Adipocyte (in vitro differentiated cells): Measurements from ENCODE around the gene LMO7.

Experiments used
- DNase-seq: peaks from one replicate; pipeline ENCODE4 v3.0.0-alpha.2; 2015; ENCODE audit warnings: low read depth
- H3K27me3 ChIP-seq: replicated peaks from 2 replicates; pipeline ENCODE4 v1.7.0; 2013; ENCODE audit warnings: mild to moderate bottlenecking, low read length, moderate library complexity; ENCODE audit not compliant: control insufficient read depth, insufficient read depth
- H3K36me3 ChIP-seq: 2 replicates; pipeline ENCODE4 v1.7.0; 2013; ENCODE audit warnings: low read length, mild to moderate bottlenecking, moderate library complexity; ENCODE audit not compliant: control insufficient read depth, insufficient read depth, severe bottlenecking
- H3K4me1 ChIP-seq: 2 replicates; pipeline ENCODE4 v1.7.0; 2013; ENCODE audit warnings: mild to moderate bottlenecking, low read length, moderate library complexity; ENCODE audit not compliant: control insufficient read depth, insufficient read depth
- H3K4me3 ChIP-seq: 2 replicates; pipeline ENCODE4 v1.7.0; 2013; ENCODE audit warnings: mild to moderate bottlenecking, low read length, moderate library complexity
- H3K9ac ChIP-seq: 2 replicates; pipeline ENCODE4 v1.7.0; 2013; ENCODE audit warnings: mild to moderate bottlenecking, low read length, moderate library complexity
- H3K9me3 ChIP-seq: 2 replicates; pipeline ENCODE4 v1.7.0; 2013; ENCODE audit warnings: mild to moderate bottlenecking, low read length, moderate library complexity; ENCODE audit not compliant: control insufficient read depth

LMO7 gene

DNA sequence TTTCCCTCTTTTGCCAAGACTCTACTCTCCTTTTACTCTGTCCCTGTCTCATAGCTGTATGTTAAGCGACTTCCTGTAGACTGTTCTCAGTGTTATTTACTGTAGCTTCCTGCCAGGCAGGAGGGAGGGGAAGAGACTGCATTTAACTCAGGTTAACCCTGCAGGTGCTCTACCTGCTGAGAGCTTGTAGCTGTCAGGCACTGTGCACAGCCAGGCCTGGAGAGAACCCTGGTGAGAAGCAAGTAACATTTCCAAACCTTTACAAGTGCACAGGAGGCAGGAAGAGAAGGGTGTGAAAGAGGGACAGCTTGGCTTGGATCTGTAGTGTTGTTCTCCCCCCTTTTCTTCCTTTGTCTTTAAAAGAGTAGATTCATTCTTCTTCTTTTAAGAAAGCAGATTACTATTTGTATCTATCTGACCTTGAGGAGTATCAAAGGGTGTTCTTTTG is 167.1 kb downstream of the LMO7 start:
- H3K9ac ChIP-seq, result no peak overlapping the region
- peaks cover 95% of the 10 kb centered on the region for H3K36me3 ChIP-seq
- H3K27me3 ChIP-seq, result no peaks in the 10 kb centered on the region
- H3K9me3 ChIP-seq, result no peaks in the 10 kb centered on the region
- no peak for DNase-seq
- no peak overlapping the region for H3K4me3 ChIP-seq
- peaks cover 18% of the 10 kb centered on the region for H3K4me1 ChIP-seq

DNA sequence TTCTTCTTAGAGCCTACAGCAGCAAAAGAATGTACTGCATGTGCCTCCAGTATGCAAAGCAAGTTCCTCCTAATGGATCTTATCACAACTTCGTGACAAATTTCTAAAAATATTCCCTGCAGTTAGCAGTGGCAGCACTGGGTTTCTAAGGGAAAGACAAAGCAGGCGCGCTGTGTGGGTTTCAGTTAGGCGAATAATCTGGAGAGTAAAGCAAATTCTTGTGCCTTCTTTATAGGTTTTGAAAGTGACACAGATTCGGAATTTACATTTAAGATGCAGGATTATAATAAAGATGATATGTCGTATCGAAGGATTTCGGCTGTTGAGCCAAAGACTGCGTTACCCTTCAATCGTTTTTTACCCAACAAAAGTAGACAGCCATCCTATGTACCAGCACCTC is 167.9 kb downstream of the LMO7 start:
- H3K27me3 ChIP-seq, result no peaks in the 10 kb centered on the region
- no peak overlapping the region for H3K9ac ChIP-seq
- no peak for DNase-seq
- H3K4me1 ChIP-seq, result peaks cover 13% of the 10 kb centered on the region
- H3K4me3 ChIP-seq, result no peak overlapping the region
- H3K36me3 ChIP-seq, result peaks cover 91% of the 10 kb centered on the region
- H3K9me3 ChIP-seq, result no peaks in the 10 kb centered on the region

DNA sequence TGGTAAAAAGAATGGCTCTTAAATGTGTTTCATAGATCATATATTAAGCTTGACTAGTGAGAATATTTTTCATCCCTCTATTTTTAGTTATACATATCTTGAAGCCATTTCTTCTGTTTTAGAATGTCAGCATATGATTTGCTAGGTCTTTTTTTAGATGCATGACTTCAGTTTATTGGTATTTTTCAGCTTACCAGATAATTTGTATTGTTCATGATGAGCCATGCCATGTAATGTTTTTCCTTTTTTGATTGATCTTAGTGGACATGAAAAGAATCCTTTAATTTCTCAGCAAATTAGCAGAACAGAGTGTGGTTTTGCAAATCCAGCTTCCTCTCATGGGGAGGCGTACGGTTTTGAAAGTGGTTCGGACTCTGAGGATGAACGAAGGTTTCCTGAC is 168.5 kb downstream of the LMO7 start:
- Histone ChIP-seq H3K4me3 (no peak overlapping the region), H3K27me3 (no peaks in the 10 kb centered on the region), H3K9ac (no peak overlapping the region), H3K4me1 (peaks cover 13% of the 10 kb centered on the region), H3K36me3 (peaks cover 86% of the 10 kb centered on the region), H3K9me3 (no peaks in the 10 kb centered on the region)
- no peak for DNase-seq

DNA sequence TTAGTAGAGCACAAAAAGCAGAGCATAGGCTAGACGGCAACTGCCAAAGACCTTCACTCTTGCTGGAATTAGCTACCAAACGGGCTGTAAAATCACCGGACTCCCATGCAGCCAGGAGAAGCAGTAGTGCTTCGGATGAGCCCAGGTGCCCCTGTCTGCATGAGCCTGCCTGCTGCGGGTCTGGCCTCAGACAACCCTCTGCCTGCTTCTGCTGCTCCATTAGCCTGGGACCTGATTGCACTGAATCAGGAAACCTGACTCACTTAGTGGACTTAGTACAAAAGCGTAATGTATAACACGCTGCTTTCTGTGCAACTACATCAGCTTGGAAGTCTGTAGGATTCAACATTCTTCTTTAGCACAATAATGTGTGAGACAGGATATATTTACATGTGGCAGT is 170.0 kb downstream of the LMO7 start:
- H3K9me3 ChIP-seq, result no peaks in the 10 kb centered on the region
- no peak overlapping the region for H3K9ac ChIP-seq
- no peaks in the 10 kb centered on the region for H3K27me3 ChIP-seq
- no peak for DNase-seq
- H3K4me1 ChIP-seq, result no peaks in the 10 kb centered on the region
- H3K36me3 ChIP-seq, result peaks cover 77% of the 10 kb centered on the region
- no peak overlapping the region for H3K4me3 ChIP-seq

DNA sequence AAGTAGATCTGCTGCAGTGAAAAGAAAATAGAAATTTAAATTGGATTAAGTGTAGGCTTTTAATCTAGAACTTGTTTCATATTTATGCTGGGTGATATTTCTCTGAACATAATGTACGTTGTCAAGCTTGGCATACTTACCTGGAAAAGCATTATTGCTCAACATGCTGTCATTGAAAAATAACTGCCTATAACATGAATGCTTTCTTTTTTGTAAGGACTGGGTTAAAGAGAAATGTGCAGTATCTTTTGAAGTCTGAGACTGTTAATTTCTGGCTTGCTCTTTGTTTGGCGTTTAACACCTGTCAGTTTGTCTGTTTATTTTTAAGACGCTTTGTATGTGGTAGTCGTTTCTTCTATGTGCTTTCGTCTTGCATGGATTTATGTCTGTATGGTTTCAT is 175.2 kb downstream of the LMO7 start:
- Histone ChIP-seq H3K9me3 (no peaks in the 10 kb centered on the region), H3K4me1 (peaks cover 22% of the 10 kb centered on the region), H3K4me3 (no peak overlapping the region), H3K9ac (no peak overlapping the region), H3K36me3 (peaks cover 30% of the 10 kb centered on the region), H3K27me3 (no peaks in the 10 kb centered on the region)
- DNase-seq, result no peak

DNA sequence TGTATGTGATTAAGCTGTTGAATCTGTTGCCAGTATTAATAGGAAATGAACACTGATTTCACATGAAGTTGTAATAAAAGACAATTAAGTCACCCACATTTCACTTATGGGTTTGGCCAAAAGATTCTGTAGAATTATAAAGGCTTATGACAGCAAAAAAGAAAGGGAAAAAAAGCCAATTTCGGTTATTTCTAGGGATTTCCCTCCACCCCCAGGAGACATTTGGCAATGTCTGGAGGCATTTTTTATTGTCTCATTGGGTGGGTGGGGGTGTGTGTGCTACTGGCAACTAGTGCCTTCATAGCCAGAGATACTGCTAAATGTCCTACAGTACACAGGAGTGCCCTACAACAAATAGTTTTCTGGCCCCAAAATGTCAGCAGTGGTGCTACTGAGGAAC is 175.7 kb downstream of the LMO7 start:
- H3K4me3 ChIP-seq, result no peak overlapping the region
- peaks cover 22% of the 10 kb centered on the region for H3K4me1 ChIP-seq
- peaks cover 27% of the 10 kb centered on the region for H3K36me3 ChIP-seq
- H3K9me3 ChIP-seq, result no peaks in the 10 kb centered on the region
- no peak overlapping the region for H3K9ac ChIP-seq
- H3K27me3 ChIP-seq, result no peaks in the 10 kb centered on the region
- DNase-seq, result no peak

DNA sequence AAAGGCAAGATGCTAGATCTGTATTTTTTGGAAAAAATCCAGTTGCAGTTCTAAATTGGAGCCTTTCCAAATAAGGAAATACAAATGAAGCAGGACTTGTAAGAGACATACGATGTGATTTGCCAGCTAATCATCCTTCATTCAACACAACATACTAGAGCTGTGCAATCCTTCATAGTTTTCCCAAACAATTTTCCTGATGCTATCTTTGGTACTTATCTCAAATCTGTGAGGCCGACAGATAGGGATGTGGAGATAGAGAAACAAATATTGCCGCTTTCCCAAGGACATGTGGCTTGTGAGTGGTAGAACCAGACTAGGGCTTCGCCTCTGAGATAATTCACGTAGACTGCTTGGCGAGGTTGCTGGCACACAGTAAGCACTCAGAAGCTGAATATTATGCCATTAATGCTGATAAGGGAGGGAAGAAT is 176.6 kb downstream of the LMO7 start:
- Histone ChIP-seq H3K27me3 (no peaks in the 10 kb centered on the region), H3K4me3 (peak overlapping the region; percentile 2), H3K4me1 (peaks cover 22% of the 10 kb centered on the region), H3K36me3 (peaks cover 29% of the 10 kb centered on the region), H3K9ac (no peak overlapping the region), H3K9me3 (no peaks in the 10 kb centered on the region)
- DNase-seq, result peak; percentile 33

DNA sequence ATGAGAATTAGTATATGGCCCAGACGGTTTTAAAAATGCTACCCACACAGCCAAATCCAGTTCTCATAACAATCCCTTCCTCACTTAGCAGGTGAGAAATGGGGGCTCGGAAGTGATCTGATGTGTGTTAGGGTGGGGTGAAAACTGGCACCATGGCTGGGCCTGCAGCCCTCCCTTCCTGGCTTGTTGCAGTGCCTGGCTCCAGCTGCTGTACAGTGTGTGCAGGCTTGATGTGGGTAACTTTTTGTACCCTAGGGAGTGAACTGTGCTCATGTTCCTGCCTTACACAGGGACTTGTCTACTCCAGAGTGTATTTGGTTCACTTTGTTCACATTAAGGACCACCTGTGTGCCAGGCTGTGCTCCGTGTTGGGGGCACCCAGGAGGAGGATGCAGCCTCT is 177.2 kb downstream of the LMO7 start:
- no peaks in the 10 kb centered on the region for H3K9me3 ChIP-seq
- peaks cover 29% of the 10 kb centered on the region for H3K36me3 ChIP-seq
- no peak for DNase-seq
- no peak overlapping the region for H3K9ac ChIP-seq
- peaks cover 22% of the 10 kb centered on the region for H3K4me1 ChIP-seq
- no peaks in the 10 kb centered on the region for H3K27me3 ChIP-seq
- H3K4me3 ChIP-seq, result no peak overlapping the region

DNA sequence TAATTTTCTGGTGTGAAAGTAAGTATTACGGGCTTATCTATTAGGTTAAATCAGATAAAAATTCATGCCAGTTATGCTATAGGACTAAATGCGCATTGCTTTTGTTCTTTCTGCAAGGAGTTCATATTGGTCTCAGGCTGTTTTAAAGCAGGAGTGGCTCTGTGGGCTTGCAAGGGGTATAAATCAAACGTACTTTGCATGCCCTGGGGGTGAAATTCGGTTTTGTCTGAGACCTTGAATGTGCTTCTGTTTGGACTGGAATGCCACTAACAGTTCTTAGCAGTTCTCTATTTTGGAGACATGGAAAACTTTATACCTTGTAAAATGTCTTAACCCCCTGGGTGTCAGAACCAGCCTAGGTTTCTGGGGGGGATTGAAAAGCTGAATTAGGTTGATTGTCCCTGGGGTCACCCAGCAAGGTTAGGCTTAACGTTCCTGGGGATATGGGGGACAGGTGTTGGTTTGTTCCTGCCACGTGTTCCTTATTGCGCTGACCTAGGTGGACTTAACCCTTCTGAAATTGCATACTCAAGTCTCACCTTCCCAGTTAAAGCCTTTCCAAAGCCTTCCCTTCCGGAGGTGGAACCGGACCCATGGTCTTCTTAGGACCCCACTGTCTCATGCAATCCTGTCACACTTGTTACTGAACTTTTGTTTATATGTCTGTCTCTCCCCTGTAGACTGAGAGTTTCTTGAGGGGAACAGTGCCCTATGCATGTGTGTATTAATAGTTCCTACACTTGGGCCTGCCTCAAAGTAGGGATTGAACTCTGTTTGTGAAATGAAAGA is 182.2 kb downstream of the LMO7 start:
- DNase-seq, result no peak

DNA sequence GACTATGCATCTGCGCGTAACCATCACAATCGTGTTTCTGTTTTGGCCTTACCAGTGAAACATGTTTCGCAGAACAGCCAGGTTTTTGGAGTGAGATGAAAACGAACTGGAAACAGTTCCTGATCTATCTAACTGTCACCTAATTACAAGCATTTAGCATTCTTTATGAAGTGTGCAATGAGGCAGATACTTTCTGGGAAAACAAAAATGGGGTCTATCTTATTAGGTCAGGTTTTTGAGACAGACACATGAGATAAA is 182.8 kb downstream of the LMO7 start:
- Histone ChIP-seq H3K27me3 (no peaks in the 10 kb centered on the region), H3K4me3 (no peak overlapping the region), H3K36me3 (peaks cover 67% of the 10 kb centered on the region), H3K9ac (no peak overlapping the region), H3K9me3 (no peaks in the 10 kb centered on the region), H3K4me1 (peaks cover 8% of the 10 kb centered on the region)
- no peak for DNase-seq

More for the DNA sequence above, 182.2 kb downstream of the LMO7 start:
- no peak overlapping the region for H3K9ac ChIP-seq
- H3K27me3 ChIP-seq, result no peaks in the 10 kb centered on the region
- no peaks in the 10 kb centered on the region for H3K9me3 ChIP-seq
- H3K4me3 ChIP-seq, result no peak overlapping the region
- peaks cover 8% of the 10 kb centered on the region for H3K4me1 ChIP-seq
- peaks cover 61% of the 10 kb centered on the region for H3K36me3 ChIP-seq

DNA sequence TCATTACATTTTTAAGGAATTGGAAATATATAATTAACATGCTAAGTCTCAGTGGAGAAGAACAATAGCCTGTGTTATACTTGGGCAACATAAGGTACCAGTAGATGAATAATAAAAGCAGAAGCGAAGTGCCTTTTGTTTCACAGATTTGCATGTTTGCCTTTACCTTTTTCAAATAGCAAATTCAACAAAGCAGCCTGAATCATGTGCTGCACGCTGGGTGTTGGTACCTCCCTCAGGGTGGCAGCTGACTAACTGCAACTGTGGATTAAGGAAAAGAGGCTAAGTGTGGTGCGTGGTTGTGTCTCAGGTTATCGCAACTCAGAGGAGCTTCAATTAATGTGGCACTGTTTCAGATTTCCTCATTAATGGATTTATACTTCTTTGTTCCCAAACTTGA is 189.0 kb downstream of the LMO7 start:
- DNase-seq, result no peak
- peaks cover 82% of the 10 kb centered on the region for H3K36me3 ChIP-seq
- no peak overlapping the region for H3K4me3 ChIP-seq
- no peaks in the 10 kb centered on the region for H3K27me3 ChIP-seq
- H3K9ac ChIP-seq, result no peak overlapping the region
- H3K9me3 ChIP-seq, result no peaks in the 10 kb centered on the region
- peaks cover 1% of the 10 kb centered on the region for H3K4me1 ChIP-seq

DNA sequence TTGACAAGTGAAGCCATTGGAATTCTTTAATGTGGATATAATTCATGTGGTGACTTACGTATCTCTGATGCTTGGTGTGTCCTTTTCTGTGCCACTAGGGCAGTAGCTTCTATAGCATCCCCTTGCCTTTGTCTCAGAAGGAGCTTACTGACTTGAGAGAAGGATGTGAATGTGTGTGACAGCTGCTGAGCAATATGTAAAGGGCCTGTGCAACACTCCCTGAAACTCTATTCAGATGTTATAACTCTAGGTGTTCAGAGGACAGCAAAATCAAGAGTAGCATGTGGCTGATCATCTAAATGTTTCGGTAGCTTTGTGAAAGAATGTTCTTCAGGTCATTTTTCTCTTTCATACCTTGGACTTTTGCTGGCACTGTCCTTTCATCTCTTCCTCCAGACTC is 189.5 kb downstream of the LMO7 start:
- Histone ChIP-seq H3K27me3 (no peaks in the 10 kb centered on the region), H3K4me1 (peaks cover 6% of the 10 kb centered on the region), H3K9ac (no peak overlapping the region), H3K36me3 (peaks cover 77% of the 10 kb centered on the region), H3K9me3 (no peaks in the 10 kb centered on the region), H3K4me3 (no peak overlapping the region)
- DNase-seq, result no peak
